Measurements from ENCODE around the gene ABLIM3. TPM values are rescaled to one million over a fixed set of nuclear protein-coding genes. Genes with fewer than 3 reads are reported as not detected.

The ABLIM3 gene
- total RNA-seq, 1 experiment from 2014 or later, result 14.3 TPM

GRCh38 chr5:149203921-149204441, 62.7 kb downstream of the ABLIM3 start:
- no peaks in the 10 kb centered on the region for H3K79me2 ChIP-seq (ENCODE audit: insufficient read depth, low read length)
- intact Hi-C loops (cut with micrococcal nuclease), result no loop called here
- no peaks in the 10 kb centered on the region for H3K9me2 ChIP-seq (ENCODE audit: insufficient read depth)
- no peak for TF ChIP-seq EZH2 (IDR thresholded peaks at IDR 0.05)
- 0 out of 2 replicates have a peak, but pooled peaks have one; percentile 36 for TF ChIP-seq SIN3A (IDR thresholded peaks at IDR 0.05; ENCODE audit: low read depth)
- TF ChIP-seq ZNF274 (IDR thresholded peaks at IDR 0.05; ENCODE audit: low read depth, low read length), result no peak
- peak; percentile 39; the same call in 1 of the 2 replicates for TF ChIP-seq CEBPB (IDR thresholded peaks at IDR 0.05; ENCODE audit: low read depth)
- TF ChIP-seq CTCF (IDR thresholded peaks at IDR 0.05 in 2 of 3, conservative IDR thresholded peaks at IDR 0.05 in 1 of 3; ENCODE audit: borderline replicate concordance in 1 of 3, insufficient read depth in 1 of 3, low read depth in 2 of 3, low read length in 2 of 3), result no peak
- peak; percentile 72 for TF ChIP-seq FOSL1 (IDR thresholded peaks at IDR 0.05; ENCODE audit: low read depth)
- peak; percentile 56 for TF ChIP-seq JUND (IDR thresholded peaks at IDR 0.05)
- TF ChIP-seq SP1 (IDR thresholded peaks at IDR 0.05; ENCODE audit: low read depth), result peak; percentile 34
- no peak for TF ChIP-seq RAD21 (IDR thresholded peaks at IDR 0.05; ENCODE audit: low read depth)
- peak; percentile 61 for TF ChIP-seq CBX3 (IDR thresholded peaks at IDR 0.05; ENCODE audit: low read depth)
- no peak; the same call in 1 of the 2 replicates for TF ChIP-seq SRF (IDR thresholded peaks at IDR 0.05; ENCODE audit: low read depth)
- no peak for TF ChIP-seq ZFX (IDR thresholded peaks at IDR 0.05)
- TF ChIP-seq EGR1 (IDR thresholded peaks at IDR 0.05; ENCODE audit: low read depth), result 0 out of 2 replicates have a peak, but pooled peaks have one; percentile 17
- TF ChIP-seq, protein P1, sequence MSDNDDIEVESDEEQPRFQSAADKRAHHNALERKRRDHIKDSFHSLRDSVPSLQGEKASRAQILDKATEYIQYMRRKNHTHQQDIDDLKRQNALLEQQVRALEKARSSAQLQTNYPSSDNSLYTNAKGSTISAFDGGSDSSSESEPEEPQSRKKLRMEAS (IDR thresholded peaks at IDR 0.05), result no peak
- POLR2A ChIA-PET, result no interaction called here
- CTCF ChIA-PET, result no interaction called here
- no peak overlapping the region; a peak in 1 of 4 replicates for H3K4me3 ChIP-seq (replicated peaks in 1 of 2; ENCODE audit: low read depth in 1 of 2, low read length in 2 of 2)
- H3K4me1 ChIP-seq (ENCODE audit: control insufficient read depth in 1 of 2, insufficient read depth in 2 of 2, low read length in 2 of 2), result peaks cover 0 to 57% of the 10 kb centered on the region in 2 experiments; a peak in 3 of 4 replicates
- DNase-seq (ENCODE audit: low read depth, low spot score), result no peak
- no peaks in the 10 kb centered on the region for H3K9me3 ChIP-seq (ENCODE audit: control insufficient read depth in 1 of 2, insufficient read depth in 1 of 2, low read depth in 1 of 2, low read length in 2 of 2)
- H3K4me2 ChIP-seq (ENCODE audit: low read length), result peak overlapping the region; percentile 54
- H3K9ac ChIP-seq (ENCODE audit: low read length), result no peak overlapping the region
- no peak overlapping the region for H3K27ac ChIP-seq (ENCODE audit: low read depth, low read length)
- no TSS peak for BruUV-seq (replicated peaks)
- RAD21 ChIA-PET (ENCODE audit: low non-redundant PET in 1 of 2, low total read pairs in 2 of 2, uncharacterized antibody in 2 of 2, unreplicated experiment in 2 of 2), result no interaction called here
- peaks cover 0 to 10% of the 10 kb centered on the region in 2 experiments; a peak in 2 of 4 replicates for H3K36me3 ChIP-seq (ENCODE audit: control insufficient read depth in 1 of 2, insufficient read depth in 2 of 2, low read length in 2 of 2)
- no peak overlapping the region for H2AFZ ChIP-seq (ENCODE audit: low read depth, low read length, poor library complexity, severe bottlenecking)
- ATAC-seq, result peak; percentile 30; the same call in 1 of the 2 replicates
- no peaks in the 10 kb centered on the region for H3K27me3 ChIP-seq (ENCODE audit: insufficient read depth, low read length)
- H4K20me1 ChIP-seq (ENCODE audit: insufficient read depth), result no peaks in the 10 kb centered on the region

Measured in HCT116 (cell line).